Measurements from ENCODE around the gene DCUN1D2. TPM values are rescaled to one million over a fixed set of nuclear protein-coding genes. Genes with fewer than 3 reads are reported as not detected.
"Not testable (repeated sequence)": the region's sequence is repeated elsewhere in the genome, so short reads cannot be mapped to it uniquely, and the experiment has no call there.

Gene DCUN1D2
- polyA plus RNA-seq, 12 donors, result 8.0 to 21.9 (median 15.7) TPM; not detected in 1

DNA sequence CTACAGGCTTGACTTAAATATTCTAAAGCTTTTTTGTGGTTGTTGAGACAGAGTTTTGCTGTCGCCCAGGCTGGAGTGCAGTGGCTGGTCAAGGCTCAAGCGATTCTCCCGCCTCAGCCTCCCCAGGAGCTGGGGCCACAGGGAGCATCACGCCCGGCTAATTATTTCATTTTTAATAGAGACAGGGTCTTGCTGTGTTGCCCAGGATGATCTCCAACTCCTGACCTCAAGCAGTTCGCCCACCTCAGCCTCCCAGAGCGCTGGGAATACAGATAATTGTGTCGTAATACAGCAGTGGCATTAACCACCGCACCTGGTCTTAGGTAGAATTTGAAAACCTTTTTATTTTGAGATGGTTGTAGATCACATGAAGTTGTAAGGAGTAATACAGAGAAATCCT is 1.5 kb upstream of the DCUN1D2 start:
- no peak for DNase-seq

DNA sequence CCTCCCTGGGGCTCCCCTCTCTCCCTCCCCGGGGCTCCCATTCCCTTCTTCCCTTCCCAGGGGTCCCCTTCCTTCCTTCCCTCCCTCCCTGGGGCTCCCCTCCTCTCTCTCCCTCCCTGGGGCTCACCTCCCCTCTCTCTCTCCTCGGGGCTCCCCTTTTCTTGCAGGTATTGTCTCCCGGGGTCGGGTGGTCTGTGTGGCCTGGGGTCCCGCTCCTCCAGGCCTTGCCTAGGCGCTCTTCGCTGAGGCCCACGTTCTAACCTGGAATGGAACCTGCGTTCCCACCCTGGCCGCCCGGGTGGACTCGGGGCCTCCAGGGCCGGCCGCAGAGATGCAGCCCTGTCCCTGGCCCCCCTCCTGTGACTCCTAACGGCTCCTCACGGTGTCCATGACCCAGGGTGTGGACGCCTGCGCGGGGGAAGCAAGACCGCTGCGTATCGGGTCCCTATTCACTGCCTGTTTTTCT is 940 bp upstream of the DCUN1D2 start:
- peak; percentile 26 for DNase-seq

DNA sequence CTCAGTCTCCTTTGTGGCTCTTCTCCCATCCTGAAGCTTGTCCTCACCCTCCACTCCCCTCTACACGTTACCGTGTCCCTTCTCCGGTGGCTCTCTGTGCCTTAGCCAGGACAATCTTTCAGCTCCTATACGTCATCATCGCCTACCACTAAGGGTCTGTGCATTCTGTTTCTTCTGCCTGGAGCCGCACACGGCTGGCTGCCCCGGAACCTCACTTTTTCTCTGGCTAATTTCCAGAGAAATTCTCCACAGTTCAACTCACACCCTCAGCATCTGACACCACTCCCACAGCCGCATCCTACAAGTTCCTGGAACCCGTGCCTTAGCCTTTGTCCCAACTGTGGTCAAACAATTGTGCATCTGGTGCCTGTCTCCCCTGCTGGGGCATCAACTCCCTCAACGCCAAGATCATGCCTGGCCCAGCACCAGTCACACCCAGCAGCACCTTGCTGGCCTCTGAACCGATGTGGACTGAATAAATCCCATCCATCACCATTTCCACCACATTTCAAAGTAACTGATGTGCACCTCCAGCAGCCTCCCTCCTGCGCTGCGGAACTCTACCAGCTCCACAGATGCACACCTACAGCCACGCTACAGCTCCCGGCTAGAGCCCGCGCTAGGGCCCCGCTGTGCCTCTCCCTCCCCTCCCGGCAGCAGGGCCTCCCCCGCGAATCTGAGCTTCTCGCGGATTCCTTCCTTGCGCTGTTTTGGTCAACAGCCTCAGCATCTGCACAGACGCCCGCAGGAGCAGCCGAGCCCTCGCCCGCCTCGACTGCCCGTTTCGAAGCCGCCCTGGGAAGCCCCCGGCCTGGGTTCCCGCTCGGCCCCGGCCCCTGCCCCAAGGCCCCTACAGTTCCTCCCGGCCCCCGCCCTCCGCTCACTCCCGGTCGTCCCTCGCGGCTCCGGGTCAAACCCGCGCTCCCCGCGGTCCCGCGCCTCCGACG is 689 bp downstream of the DCUN1D2 start:
- DNase-seq, result peak; percentile 31

DNA sequence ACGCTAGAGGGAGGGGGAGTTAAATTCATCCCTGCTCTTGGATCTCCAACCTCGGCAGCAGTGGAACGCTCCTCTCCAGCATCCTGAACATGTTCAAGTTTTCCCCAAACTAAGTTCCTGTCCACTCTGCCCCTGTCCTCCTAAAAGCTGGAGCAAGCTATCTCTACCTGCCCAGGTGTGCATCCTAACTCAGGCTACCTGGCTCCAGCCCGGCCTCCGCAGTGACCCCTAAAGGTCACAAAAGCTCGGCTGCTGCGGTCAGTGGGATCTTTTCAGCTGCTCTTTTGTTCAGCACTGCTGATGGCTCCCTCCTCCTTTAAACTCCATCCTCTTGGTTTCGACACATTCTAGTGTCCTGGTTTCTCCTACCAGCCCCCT is 1.4 kb downstream of the DCUN1D2 start:
- DNase-seq, result no peak

DNA sequence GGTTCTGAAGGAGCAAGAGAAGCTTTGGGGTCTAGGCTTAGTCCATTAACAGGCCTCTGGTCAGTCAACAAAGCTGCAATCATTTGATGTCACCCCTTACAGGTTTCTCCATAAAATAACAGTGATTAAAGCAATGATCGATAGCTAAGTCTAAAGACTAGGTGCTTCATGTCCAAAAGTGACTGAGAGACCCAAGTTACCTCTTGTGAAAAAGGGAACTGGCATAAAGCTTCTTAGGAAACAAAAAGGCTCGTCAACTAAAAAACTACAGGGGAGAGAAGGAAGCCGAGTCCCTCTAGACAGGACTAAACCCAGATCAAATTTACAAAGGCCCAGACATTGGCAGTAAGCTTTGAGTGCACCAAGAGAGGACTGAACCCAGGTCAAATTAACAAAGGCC is 2.2 kb downstream of the DCUN1D2 start:
- no peak for DNase-seq

DNA sequence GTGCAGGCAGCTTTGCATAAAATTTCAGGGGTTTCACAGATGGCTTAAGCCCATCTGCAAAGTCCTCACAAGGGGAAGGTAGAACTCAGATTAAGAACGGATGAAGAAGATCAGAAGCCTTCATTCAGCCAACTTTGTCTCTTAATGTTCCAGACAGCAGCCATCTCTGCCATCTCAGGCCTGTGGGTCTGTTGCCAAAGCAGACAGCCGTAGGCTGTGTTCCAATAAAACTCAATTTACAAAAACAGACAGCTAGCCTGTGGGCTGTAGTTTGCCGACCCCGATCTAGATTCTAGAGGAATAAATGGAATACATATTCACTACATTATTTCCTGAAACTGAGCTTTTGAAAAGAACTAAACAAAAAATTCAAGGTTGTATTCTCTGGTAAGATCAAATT is 3.8 kb downstream of the DCUN1D2 start:
- DNase-seq, result no peak

DNA sequence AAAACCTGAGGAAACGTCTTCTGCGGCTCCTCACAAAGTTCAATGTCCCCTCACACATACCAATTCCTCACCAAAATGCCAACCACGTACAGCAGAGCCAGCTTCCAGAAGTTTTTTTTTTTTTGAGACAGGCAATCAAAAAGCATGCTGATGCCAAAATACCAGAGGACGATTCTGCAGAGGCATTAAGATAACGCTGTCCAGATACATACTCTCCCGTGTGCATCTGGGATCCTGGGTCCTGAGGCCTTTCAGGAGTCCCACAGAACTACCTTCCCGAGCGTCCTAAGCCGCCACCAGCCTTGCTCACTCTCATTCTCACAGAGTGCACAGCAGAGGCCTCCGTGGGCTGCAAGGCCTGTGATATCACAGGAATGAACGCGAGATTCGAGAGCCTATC is 5.0 kb downstream of the DCUN1D2 start:
- DNase-seq, result no peak

DNA sequence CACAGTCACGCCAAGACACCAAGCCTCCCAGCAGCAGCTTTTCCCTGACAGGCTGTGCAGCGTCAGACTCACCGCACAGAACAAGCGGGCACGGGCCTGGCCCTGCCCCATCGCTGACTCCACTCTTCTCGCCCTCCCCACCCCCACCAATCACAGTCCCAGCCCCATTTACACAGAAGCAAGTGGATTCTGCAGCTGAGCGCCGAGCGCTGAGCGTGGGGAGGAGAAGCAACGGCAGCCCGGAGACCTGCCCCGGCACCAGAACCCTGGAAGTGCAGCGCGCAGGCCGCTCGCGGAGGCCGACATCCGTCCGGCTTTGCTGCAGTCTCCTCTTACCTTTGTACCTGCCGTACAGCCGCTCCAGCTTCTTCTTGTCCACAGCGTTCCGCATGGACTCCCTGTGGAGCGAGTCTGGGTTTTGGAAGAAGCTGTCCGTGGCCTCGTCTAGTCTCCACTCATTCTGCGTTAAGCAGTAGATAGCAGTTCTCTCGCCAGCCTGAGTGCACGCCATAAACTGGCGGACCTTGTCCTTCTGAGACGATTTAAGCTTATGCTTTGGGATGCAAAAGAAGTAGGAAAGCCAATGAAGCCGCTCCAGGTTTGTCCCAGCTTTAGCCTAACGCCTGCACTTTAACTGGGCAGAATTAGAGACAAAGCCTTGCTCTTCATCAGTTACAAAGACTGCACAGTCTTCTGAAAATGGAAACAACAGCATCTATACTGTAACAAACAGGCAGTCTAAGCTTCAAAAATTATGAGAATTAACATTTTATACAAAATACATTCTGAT is 6.8 kb downstream of the DCUN1D2 start:
- no peak for DNase-seq

DNA sequence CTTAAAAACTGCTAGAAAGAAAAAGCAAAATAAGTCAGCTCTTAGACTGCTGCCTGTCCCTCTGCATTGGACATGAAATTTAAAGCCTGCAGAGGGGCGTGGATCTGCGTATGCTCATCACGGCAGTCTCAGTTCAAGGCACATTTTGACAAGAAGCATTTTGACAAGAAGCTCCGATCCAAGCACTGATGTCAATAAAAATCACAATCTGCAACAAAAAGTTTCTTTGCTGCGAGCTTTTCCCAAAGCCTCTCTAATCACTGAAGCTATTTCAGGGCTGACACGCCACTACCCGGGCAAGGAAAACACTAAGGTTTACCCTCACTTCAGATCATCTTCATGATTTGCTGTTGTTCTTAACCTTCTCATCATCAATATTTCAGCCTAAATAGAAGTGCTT is 7.4 kb downstream of the DCUN1D2 start:
- no peak for DNase-seq

DNA sequence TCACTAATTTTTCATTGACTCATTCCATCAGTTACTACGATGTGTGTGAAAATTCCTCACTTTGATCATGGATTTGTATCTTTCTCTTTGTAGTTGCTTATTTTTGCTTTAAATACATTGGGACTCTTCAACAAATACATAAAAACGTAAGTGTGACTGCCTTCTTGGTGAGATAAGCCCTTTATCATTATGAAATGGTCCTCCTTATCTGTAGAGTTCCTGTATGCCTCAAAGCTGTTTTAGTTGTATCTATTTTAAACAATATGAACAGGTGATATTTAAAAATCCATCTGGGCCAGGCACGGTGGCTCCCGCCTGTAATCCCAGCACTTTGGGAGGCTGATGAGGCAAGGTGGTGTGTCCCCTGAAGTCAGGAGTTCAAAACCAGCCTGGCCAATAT is 11.3 kb downstream of the DCUN1D2 start:
- no peak for DNase-seq

DNA sequence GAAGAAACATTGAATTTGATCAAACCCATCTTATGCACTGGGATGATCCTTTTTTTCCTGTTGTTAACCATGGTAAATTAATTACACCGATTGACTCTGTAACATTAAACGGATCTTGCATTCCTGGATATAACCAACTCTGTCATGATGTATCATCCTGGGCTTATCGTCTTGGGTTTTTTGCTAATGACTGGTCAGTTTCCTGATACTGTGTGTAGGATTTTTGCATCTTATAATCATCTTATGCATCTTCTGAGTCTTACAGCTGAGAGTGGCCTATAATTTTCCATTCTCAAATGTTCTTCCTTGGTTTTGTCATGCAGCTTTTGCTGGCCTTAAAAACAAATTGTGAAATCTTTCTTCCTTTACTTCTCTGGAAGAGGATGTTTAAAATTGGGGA is 12.8 kb downstream of the DCUN1D2 start:
- DNase-seq, result no peak

DNA sequence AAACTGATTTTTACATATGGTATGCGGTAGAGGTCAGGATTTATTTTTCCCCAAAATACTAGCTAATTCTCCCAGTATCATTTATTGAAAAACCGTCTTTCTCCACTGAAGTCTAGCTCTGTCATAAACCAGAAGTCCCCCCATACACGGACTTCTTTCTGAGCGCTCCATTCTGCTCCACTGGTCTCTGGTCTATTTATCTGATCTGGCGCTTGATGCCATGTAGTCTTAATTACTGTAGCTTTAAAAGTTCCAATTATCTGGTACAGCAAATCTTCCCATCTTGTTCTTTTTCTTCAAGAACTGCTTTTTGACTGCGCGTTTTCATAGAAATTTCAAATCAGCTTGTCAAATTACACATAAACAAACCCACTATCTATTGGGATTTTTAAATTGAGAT is 13.7 kb downstream of the DCUN1D2 start:
- DNase-seq, result no peak

DNA sequence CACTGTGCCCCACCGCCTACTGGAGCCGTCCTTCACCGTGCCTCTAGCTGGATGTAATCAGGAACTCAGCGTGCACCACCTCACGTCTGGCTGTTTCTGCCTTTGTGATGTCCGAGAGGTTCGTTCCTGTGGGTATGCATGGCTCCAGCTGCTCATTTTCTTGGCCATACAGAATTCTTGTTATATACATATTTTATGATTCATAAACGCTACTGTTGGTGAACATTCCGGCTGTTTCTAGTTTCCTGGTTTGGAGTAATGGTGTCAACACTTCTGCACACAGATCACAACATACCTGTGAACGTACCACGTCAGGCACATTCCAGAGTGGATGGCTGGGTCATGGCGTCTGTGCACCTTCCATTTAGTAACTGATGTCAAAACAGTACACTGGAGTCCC is 14.6 kb downstream of the DCUN1D2 start:
- DNase-seq, result no peak

DNA sequence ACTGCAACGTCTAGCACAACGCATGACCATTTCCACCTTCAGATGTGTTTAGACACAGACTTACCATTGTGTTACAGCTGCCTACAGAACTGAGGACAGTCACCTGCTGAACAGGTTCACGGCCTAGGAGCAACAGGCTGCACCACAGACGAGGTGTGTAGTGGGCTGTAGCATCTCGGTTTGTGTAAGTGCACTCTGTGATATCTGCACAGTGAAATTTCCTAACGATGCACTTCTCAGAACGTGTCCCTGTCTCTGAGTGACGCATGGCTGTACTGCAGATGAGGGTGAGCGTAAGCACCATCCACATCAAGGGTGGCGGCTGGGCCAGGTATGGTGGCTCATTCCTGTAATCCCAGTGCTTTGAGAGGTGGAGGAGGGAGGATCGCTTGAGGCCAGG is 15.2 kb downstream of the DCUN1D2 start:
- DNase-seq, result no peak

DNA sequence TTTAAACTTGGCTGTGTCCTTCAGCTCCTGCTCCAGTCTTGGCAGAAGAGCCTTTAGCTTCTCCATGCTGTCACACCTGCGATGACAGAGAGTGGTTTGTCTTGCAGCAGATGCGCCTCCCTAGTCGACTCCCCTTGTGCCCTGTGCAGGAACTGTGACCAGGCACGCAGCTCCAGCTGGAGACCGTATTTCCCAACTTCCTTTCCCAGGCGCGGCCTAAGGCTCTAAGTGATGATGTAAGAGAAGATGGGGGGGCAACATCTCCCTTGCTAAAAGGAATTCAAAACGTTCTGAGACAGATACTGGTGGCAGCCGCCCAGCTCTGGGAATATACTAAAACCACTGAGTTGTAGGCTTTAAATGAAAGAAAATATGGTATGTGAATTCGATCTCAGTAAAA is 16.3 kb downstream of the DCUN1D2 start:
- no peak for DNase-seq

DNA sequence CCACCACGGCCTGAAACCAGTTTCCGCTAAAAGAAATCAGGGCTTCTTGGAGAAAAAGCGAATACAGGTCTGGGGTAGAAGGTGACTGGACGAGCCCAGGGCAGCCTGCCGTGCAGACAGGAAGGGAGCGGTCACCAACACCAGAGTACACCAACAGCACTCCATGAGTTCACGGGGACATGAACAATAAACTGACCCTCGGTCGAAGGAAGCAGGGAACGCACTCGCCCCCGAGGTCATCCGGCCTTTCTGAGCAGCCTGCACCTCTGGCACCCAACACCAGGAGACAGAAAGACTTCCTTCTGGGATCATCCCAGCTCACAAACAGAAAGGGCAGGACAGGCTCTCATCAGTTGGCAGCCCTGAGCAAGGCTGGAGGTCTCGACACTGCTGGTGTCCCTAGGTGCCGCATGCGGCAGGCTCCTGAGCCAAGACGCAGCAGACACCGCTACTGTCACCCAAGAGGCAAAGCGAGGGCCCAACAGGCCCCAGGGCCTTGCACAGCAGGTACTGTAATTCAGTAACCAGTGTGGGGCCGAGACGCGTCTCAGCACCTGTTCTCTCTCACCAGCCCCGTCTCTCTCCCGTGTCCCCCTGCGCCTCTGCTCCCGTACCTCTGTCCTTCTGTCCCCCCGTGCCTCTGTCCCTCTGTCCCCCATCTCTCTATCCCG is 18.0 kb downstream of the DCUN1D2 start:
- no peak for DNase-seq

DNA sequence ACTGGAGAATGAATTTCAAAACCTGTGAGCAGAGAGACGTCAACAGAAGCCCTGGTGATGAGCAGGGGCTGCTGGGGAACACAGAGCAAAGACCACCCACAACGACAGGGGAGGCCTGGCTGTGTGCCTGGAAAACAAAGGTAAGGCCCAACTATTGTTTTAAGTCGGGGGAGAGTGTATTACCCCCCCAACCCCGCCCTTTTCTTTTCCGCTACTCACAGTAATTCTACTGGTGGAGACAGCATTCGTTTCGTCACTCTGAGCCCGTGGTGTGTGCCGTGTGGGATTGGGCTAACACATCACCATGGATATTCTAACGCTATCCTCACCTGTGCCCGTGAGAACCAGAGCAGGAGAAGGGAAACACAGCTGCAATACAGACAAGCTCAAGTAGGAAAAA is 18.7 kb downstream of the DCUN1D2 start:
- no peak for DNase-seq

DNA sequence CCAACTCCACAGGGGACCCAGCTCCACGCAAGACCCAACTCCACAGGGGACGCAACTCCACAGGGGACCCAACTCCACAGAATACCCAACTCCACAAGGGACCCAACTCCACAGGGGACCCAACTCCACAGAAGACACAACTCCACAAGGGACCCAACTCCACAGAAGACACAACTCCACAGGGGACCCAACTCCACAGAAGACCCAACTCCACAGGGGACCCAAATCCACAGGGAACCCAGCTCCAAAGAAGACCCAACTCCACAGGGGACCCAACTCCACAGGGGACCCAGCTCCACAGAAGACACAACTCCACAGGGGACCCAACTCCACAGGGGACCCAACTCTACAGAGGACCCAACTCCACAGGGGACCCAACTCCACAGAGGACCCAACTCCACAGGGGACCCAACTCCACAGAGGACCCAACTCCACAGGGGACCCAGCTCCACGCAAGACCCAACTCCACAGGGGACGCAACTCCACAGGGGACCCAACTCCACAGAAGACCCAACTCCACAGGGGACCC is 19.8 kb downstream of the DCUN1D2 start:
- not testable (repeated sequence) for DNase-seq

DNA sequence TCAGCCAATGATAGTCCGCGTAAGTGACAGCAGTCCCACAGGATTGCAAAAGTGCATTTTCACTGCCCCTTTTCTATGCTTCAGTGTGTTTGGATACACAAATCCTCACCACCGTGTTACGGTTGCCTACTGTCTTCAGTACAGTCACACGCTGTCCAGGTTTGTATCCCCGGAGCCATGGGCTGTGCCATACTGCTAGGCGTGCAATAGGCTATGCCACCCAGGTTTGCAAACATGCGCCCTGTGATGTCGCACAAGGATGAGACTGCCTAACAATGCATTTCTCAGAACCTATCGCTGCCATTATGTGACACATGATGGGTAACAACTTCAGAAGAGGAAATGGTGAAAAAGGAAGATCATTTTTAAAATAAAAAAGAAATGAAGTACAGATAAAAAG is 20.4 kb downstream of the DCUN1D2 start:
- DNase-seq, result no peak

DNA sequence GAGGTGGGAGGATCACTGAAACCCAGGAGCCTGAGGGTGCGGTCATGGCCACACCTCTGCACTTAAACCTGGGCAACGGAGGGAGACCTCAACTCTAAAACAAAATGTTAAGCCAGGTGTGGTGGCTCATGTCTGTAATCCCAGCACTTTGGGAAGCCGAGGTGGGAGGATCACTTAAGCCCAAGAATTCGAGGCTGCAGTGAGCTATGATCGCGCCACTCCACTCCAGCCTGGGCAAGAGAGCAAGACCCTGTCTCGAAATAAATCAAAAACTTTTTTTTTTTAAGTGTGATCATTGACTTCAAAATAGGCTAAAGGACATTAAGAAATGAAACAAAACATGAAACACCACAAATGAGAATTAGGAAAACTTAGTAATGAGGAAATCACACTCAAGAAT is 20.9 kb downstream of the DCUN1D2 start:
- DNase-seq, result no peak

DNA sequence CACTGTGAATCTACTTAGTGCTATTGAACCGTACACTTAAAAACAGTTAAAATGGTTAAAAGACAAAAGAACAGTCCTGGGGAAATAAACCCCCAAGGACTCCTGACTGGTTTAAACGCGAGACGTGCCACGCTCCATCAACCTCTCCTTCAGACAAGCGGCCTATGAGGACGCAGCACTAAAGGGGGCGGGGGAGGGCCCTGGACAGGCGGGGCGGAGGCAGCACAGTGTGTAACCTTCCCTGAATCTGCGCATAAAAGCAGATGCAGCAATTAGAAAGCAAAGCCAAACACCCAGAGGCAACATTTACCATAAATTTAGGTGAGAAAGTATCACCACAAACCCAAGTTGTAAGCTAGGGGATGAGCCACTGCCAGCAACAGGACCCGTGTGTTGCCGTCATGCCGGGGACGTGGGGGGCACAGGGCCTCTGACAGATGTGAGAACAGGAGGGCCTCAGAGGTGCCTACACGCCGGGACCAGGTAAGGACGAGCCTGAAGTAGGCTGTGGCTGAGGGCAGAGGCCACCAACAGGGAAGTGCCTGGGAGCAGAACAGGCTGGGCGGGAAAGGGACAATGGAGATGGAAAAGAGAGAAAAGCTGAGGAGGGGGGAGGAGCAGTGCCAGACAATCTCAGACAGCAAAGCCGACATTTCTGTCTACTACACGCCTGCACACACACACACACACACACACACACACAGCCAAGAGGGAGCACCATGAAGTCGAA is 21.9 kb downstream of the DCUN1D2 start:
- DNase-seq, result no peak
